PC-9 (cell line): ENCODE results near the gene PHEX. TPM values are rescaled to one million over a fixed set of nuclear protein-coding genes. Genes with fewer than 3 reads are reported as not detected.

Source experiments
- BruUV-seq: library from RNA; stranded (reverse); fragments of 400-500 nt; replicated peaks from 2 replicates; lab custom pipeline; 2021; lab: Mats Ljungman, UMichigan
- CTCF ChIA-PET: fragments of 300-600 bp; sonication (Branson Sonifier 250); formaldehyde crosslinking; loops from one replicate; lab custom pipeline; 2022; ENCODE audit warnings: antibody characterized with exemption; lab: Charles Lee
- POLR2A ChIA-PET: fragments of 300-600 bp; sonication (Branson Sonifier 250); formaldehyde crosslinking; loops from one replicate; lab custom pipeline; 2022; ENCODE audit warnings: antibody characterized with exemption; ENCODE audit not compliant: unreplicated experiment; lab: Charles Lee
- DNase-seq, 2 experiments: peaks; one replicate each; pipeline versions ENCODE4 v3.0.0 to v3.0.0-alpha.2; 2015 to 2022; ENCODE audit warnings: mixed read lengths in 1 of 2
- H2AFZ ChIP-seq: fragments of 200-600 bp; sonication (generic); 2 replicates; pipeline ENCODE4 v1.8.1; 2017; ENCODE audit warnings: antibody characterized with exemption
- H3F3A ChIP-seq: fragments of 200-600 bp; sonication (generic); 2 replicates; pipeline ENCODE4 v1.8.1; 2017; ENCODE audit warnings: antibody characterized with exemption, mild to moderate bottlenecking, low read depth; ENCODE audit not compliant: insufficient read depth
- H3K27ac ChIP-seq: fragments of 200-600 bp; sonication (generic); 2 replicates; pipeline ENCODE4 v1.6.1; 2016; ENCODE audit warnings: mixed run types
- H3K27me3 ChIP-seq: fragments of 200-600 bp; sonication (generic); 2 replicates; pipeline ENCODE4 v1.6.1; 2016; ENCODE audit warnings: low read depth, mixed run types; ENCODE audit not compliant: insufficient read depth
- H3K36me3 ChIP-seq: fragments of 200-600 bp; sonication (generic); 2 replicates; pipeline ENCODE4 v1.6.1; 2016; ENCODE audit warnings: low read depth, mixed run types
- H3K4me1 ChIP-seq: fragments of 200-600 bp; sonication (generic); replicated peaks from 2 replicates; pipeline ENCODE4 v1.6.1; 2016; ENCODE audit warnings: mixed run types; ENCODE audit not compliant: insufficient read depth
- H3K4me2 ChIP-seq: fragments of 200-600 bp; sonication (generic); 2 replicates; pipeline ENCODE4 v1.6.1; 2017; ENCODE audit warnings: mixed run types
- H3K4me3 ChIP-seq: fragments of 200-600 bp; sonication (generic); 2 replicates; pipeline ENCODE4 v1.6.1; 2016; ENCODE audit warnings: mixed run types
- H3K79me2 ChIP-seq: fragments of 200-600 bp; sonication (generic); 2 replicates; pipeline ENCODE4 v1.6.1; 2017; ENCODE audit warnings: low read depth, mixed run types
- H3K9me2 ChIP-seq: fragments of 200-600 bp; sonication (generic); 2 replicates; pipeline ENCODE4 v1.8.1; 2017; ENCODE audit warnings: mild to moderate bottlenecking; ENCODE audit not compliant: insufficient read depth
- H3K9me3 ChIP-seq: fragments of 200-600 bp; sonication (generic); 2 replicates; pipeline ENCODE4 v1.8.1; 2016; ENCODE audit warnings: low read depth; ENCODE audit not compliant: insufficient read depth
- H4K20me1 ChIP-seq: fragments of 200-600 bp; sonication (generic); 2 replicates; pipeline ENCODE4 v1.8.1; 2017; ENCODE audit not compliant: insufficient read depth
- EZH2 ChIP-seq: fragments of 200-600 bp; sonication (generic); IDR thresholded peaks from 2 replicates; pipeline ENCODE4 v1.8.0; 2017; ENCODE audit warnings: antibody characterized with exemption, low read depth
- intact Hi-C: fragments of 100-400 bp; cut with micrococcal nuclease; formaldehyde crosslinking; loops from one replicate; pipeline ENCODE4 v1.10.0; 2022; ENCODE audit not compliant: unreplicated experiment
- total RNA-seq: library from RNA; stranded (reverse); gene quantifications from 2 replicates; pipeline ENCODE4 v1.2.3, GENCODE V29; 2021
- TF ChIP-seq, protein P1 (sequence below): fragments of 200-600 bp; sonication (generic); conservative IDR thresholded peaks from 2 replicates; pipeline ENCODE4 v1.6.1; 2017; ENCODE audit warnings: mixed run types, antibody characterized with exemption, mild to moderate bottlenecking, moderate library complexity

PHEX gene
- total RNA-seq, 1 experiment from 2014 or later, result 3.5 TPM

DNA sequence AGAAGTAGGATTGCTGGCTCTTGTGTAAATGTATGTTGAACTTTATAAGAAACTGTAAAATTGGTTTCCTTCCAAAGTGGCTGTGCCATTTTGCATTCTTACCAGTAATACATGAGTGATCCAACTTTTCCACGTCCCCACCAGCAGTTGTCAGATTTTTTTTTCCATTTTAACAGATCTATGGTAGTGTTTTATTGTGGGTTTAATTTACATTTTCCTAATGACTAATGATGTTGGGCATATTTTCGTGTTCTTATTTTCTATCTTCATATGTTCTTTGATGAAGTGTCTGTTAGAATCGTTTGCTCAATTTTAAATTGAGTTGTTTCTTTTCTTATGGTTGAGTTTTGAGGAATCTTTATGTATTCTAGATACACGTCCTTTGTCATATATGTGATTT lies 56.2 kb downstream of the PHEX start:
- BruUV-seq, result no TSS peak
- H2AFZ ChIP-seq, result no peak overlapping the region
- no peaks in the 10 kb centered on the region for H3K27me3 ChIP-seq
- H3K27ac ChIP-seq, result no peak overlapping the region
- H3K9me3 ChIP-seq, result no peaks in the 10 kb centered on the region
- no peaks in the 10 kb centered on the region for H3K9me2 ChIP-seq
- no peaks in the 10 kb centered on the region for H3K36me3 ChIP-seq
- H3K4me3 ChIP-seq, result no peak overlapping the region
- H4K20me1 ChIP-seq, result no peaks in the 10 kb centered on the region
- H3K4me1 ChIP-seq, result no peaks in the 10 kb centered on the region
- TF ChIP-seq EZH2, result no peak
- TF ChIP-seq, protein P1, sequence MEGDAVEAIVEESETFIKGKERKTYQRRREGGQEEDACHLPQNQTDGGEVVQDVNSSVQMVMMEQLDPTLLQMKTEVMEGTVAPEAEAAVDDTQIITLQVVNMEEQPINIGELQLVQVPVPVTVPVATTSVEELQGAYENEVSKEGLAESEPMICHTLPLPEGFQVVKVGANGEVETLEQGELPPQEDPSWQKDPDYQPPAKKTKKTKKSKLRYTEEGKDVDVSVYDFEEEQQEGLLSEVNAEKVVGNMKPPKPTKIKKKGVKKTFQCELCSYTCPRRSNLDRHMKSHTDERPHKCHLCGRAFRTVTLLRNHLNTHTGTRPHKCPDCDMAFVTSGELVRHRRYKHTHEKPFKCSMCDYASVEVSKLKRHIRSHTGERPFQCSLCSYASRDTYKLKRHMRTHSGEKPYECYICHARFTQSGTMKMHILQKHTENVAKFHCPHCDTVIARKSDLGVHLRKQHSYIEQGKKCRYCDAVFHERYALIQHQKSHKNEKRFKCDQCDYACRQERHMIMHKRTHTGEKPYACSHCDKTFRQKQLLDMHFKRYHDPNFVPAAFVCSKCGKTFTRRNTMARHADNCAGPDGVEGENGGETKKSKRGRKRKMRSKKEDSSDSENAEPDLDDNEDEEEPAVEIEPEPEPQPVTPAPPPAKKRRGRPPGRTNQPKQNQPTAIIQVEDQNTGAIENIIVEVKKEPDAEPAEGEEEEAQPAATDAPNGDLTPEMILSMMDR, result no peak
- ChIA-PET POLR2A (no interaction called here), CTCF (no interaction called here)
- intact Hi-C loops, result no loop called here
- no peaks in the 10 kb centered on the region for H3F3A ChIP-seq
- no peaks in the 10 kb centered on the region for H3K79me2 ChIP-seq
- no peak overlapping the region for H3K4me2 ChIP-seq
- no peak for DNase-seq

DNA sequence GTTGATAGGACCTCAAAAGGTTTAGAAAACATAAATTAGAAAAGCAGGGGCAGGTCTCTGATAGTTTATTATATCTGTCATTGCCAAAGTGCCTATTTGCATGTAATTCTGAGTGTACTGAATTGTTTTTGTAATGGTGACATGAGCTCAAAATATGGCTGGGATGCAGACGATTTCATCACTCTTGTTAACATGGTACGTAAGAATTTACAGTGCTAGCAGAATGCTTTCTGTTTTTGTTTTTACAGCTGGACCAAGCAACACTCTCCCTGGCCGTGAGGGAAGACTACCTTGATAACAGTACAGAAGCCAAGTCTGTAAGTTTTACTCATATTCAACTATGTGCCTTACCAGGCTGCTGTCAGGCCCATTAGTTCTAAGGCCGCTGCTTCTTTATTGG lies 58.1 kb downstream of the PHEX start:
- H3K4me2 ChIP-seq, result no peak overlapping the region
- H3K4me1 ChIP-seq, result no peaks in the 10 kb centered on the region
- H3K9me2 ChIP-seq, result no peaks in the 10 kb centered on the region
- H3F3A ChIP-seq, result no peaks in the 10 kb centered on the region
- H3K36me3 ChIP-seq, result no peaks in the 10 kb centered on the region
- H2AFZ ChIP-seq, result no peak overlapping the region
- intact Hi-C loops, result no loop called here
- ChIA-PET CTCF (no interaction called here), POLR2A (no interaction called here)
- no peak for TF ChIP-seq EZH2
- TF ChIP-seq, protein P1, result no peak
- H4K20me1 ChIP-seq, result no peaks in the 10 kb centered on the region
- no peak for DNase-seq
- no peak overlapping the region for H3K4me3 ChIP-seq
- no peaks in the 10 kb centered on the region for H3K27me3 ChIP-seq
- BruUV-seq, result no TSS peak
- no peaks in the 10 kb centered on the region for H3K9me3 ChIP-seq
- H3K79me2 ChIP-seq, result no peaks in the 10 kb centered on the region
- H3K27ac ChIP-seq, result no peak overlapping the region

DNA sequence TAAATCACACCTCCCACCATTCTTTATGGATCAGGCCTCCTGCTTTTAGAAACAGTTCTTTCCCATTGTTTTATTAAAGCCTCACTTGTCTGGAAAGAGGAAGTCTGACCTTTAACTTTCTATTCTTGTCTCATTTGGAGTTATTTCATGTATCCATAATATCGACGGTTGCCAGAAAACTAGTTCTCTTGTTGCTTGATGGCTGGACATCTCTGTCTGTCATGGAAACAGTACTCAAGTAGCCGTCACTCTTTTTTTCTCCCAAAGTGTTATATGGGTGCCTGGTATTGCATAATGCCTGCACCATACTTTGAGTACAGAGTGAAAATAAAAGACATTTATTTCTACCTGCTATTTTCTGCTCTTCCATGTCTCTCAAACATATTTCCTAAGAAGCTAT lies 61.4 kb downstream of the PHEX start:
- peaks cover 17% of the 10 kb centered on the region for H3K4me1 ChIP-seq
- POLR2A ChIA-PET, result no interaction called here
- H3K27ac ChIP-seq, result no peak overlapping the region
- H3K27me3 ChIP-seq, result no peaks in the 10 kb centered on the region
- CTCF ChIA-PET, result no interaction called here
- no peaks in the 10 kb centered on the region for H3K79me2 ChIP-seq
- no peak overlapping the region for H3K4me2 ChIP-seq
- H3F3A ChIP-seq, result peaks cover 13% of the 10 kb centered on the region; the same call in 1 of the 2 replicates
- no peaks in the 10 kb centered on the region for H4K20me1 ChIP-seq
- no peak overlapping the region for H2AFZ ChIP-seq
- no peak for DNase-seq
- no TSS peak for BruUV-seq
- no peaks in the 10 kb centered on the region for H3K9me3 ChIP-seq
- H3K9me2 ChIP-seq, result no peaks in the 10 kb centered on the region
- H3K36me3 ChIP-seq, result no peaks in the 10 kb centered on the region
- intact Hi-C loops, result no loop called here
- H3K4me3 ChIP-seq, result no peak overlapping the region
- no peak for TF ChIP-seq EZH2
- TF ChIP-seq, protein P1, result no peak
